Muscle of arm (tissue), 12 donors: ENCODE results near the gene SETD1B. TPM values are rescaled to one million over a fixed set of nuclear protein-coding genes. Genes with fewer than 3 reads are reported as not detected.

Experiments used
- DNase-seq: peaks from one replicate; pipeline ENCODE4 v3.0.0-alpha.2; 2013
- polyA plus RNA-seq, 12 donors: library from polyadenylated mRNA; unstranded; fragments of 120-200 nt; gene quantifications; one replicate each; pipeline ENCODE4 v1.2.1, GENCODE V29; 2013; ENCODE audit not compliant: insufficient read length in 12 of 12

Gene SETD1B
- polyA plus RNA-seq, 12 donors = 6.7 to 20.2 (median 8.1) TPM; not detected in 1

GRCh38 chr12:121823727-121824115 is 19.9 kb downstream of the SETD1B start:
- DNase-seq = no peak

GRCh38 chr12:121825041-121825523 is 21.3 kb downstream of the SETD1B start:
- DNase-seq = no peak

- DNase-seq = no peak
These were observed 22.7 kb downstream of the SETD1B start for GRCh38 chr12:121826318-121827150.

GRCh38 chr12:121827351-121828099 is 23.7 kb downstream of the SETD1B start:
- DNase-seq = no peak

- no peak for DNase-seq
These were observed 24.5 kb downstream of the SETD1B start for GRCh38 chr12:121828306-121828705.

GRCh38 chr12:121828826-121829225 is 25.0 kb downstream of the SETD1B start:
- no peak for DNase-seq

- no peak for DNase-seq
These were observed 25.6 kb downstream of the SETD1B start for GRCh38 chr12:121829250-121829918.

GRCh38 chr12:121830134-121830533 is 26.3 kb downstream of the SETD1B start:
- DNase-seq = no peak

GRCh38 chr12:121830588-121831265 is 26.9 kb downstream of the SETD1B start:
- no peak for DNase-seq

- no peak for DNase-seq
These were observed 27.9 kb downstream of the SETD1B start for GRCh38 chr12:121831571-121832245.

GRCh38 chr12:121837680-121838079 is 33.9 kb downstream of the SETD1B start:
- DNase-seq = no peak

- no peak for DNase-seq
These were observed 34.3 kb downstream of the SETD1B start for GRCh38 chr12:121838126-121838525.

- DNase-seq = peak; percentile 91
These were observed 35.5 kb downstream of the SETD1B start for GRCh38 chr12:121839106-121839992.

- no peak for DNase-seq
These were observed 36.4 kb downstream of the SETD1B start for GRCh38 chr12:121839993-121840761.

GRCh38 chr12:121843236-121843982 is 39.6 kb downstream of the SETD1B start:
- no peak for DNase-seq

- no peak for DNase-seq
These were observed 41.9 kb downstream of the SETD1B start for GRCh38 chr12:121845701-121846100.

GRCh38 chr12:121849211-121849610 is 45.4 kb downstream of the SETD1B start:
- no peak for DNase-seq

GRCh38 chr12:121849665-121850064 is 45.9 kb downstream of the SETD1B start:
- DNase-seq = no peak
